Endometrial microvascular endothelial cells (primary cell): ENCODE measurements around the gene CARD8. TPM values are rescaled to one million over a fixed set of nuclear protein-coding genes. Genes with fewer than 3 reads are reported as not detected.
"Not testable (repeated sequence)": the region's sequence is repeated elsewhere in the genome, so short reads cannot be mapped to it uniquely, and the experiment has no call there.

Experiments
- in situ Hi-C: cut with HindIII; loops from 2 replicates; pipeline ENCODE4 v1.10.0; 2017; ENCODE audit warnings: low sequenced_read_pairs, low pct_unique_long_range_greater_than_20kb; ENCODE audit errors: inconsistent ontology term
- total RNA-seq: library from RNA; depleted of rRNA; stranded (reverse); fragments of >200 nt; gene quantifications from one replicate; pipeline ENCODE4 v1.2.3, GENCODE V29; 2015; ENCODE audit errors: inconsistent ontology term

Gene CARD8
- total RNA-seq, 1 donor from 2014 or later: 36.9 TPM

- in situ Hi-C loops: not testable (repeated sequence)
Observed at GRCh38 chr19:48220784-48221183, 34.9 kb downstream of the CARD8 start.

- in situ Hi-C loops: no loop called here
Observed at GRCh38 chr19:48218997-48219396, 36.7 kb downstream of the CARD8 start.

GRCh38 chr19:48216933-48217332 is 38.8 kb downstream of the CARD8 start:
- in situ Hi-C loops: no loop called here

- in situ Hi-C loops: no loop called here
Observed at GRCh38 chr19:48213959-48214358, 41.8 kb downstream of the CARD8 start.

- in situ Hi-C loops: no loop called here
Observed at GRCh38 chr19:48210005-48210404, 45.7 kb downstream of the CARD8 start.

- in situ Hi-C loops: no loop called here
Observed at GRCh38 chr19:48206397-48207093, 49.2 kb downstream of the CARD8 start.

- in situ Hi-C loops: no loop called here
Observed at GRCh38 chr19:48203794-48204628, 51.7 kb downstream of the CARD8 start.

- in situ Hi-C loops: no loop called here
Observed at GRCh38 chr19:48203222-48203793, 52.4 kb downstream of the CARD8 start.

- in situ Hi-C loops: no loop called here
Observed at GRCh38 chr19:48196933-48197665, 58.6 kb downstream of the CARD8 start.

GRCh38 chr19:48196321-48196763 is 59.4 kb downstream of the CARD8 start:
- in situ Hi-C loops: no loop called here

- in situ Hi-C loops: no loop called here
Observed at GRCh38 chr19:48194844-48195830, 60.6 kb downstream of the CARD8 start.

GRCh38 chr19:48194041-48194843 is 61.5 kb downstream of the CARD8 start:
- in situ Hi-C loops: no loop called here

GRCh38 chr19:48192750-48193149 is 63.0 kb downstream of the CARD8 start:
- in situ Hi-C loops: no loop called here

GRCh38 chr19:48190885-48191284 is 64.8 kb downstream of the CARD8 start:
- in situ Hi-C loops: no loop called here

- in situ Hi-C loops: no loop called here
Observed at GRCh38 chr19:48190288-48190884, 65.3 kb downstream of the CARD8 start.

GRCh38 chr19:48186541-48186991 is 69.1 kb downstream of the CARD8 start:
- in situ Hi-C loops: no loop called here

- in situ Hi-C loops: no loop called here
Observed at GRCh38 chr19:48186015-48186414, 69.7 kb downstream of the CARD8 start.
